HepG2 (cell line): ENCODE results near the gene RSF1. TPM values are rescaled to one million over a fixed set of nuclear protein-coding genes. Genes with fewer than 3 reads are reported as not detected.
A peak's percentile ranks its signal among the peaks of the same experiment; 100 is the strongest.

Source experiments
- ARNT2 ChIP-seq: sonication (generic); formaldehyde crosslinking; IDR thresholded peaks from 2 replicates; pipeline ENCODE4 v1.8.0; 2022; ENCODE audit warnings: mild to moderate bottlenecking, low read depth, missing genetic modification reagents, moderate library complexity
- CBX5 ChIP-seq: sonication (generic); formaldehyde crosslinking; IDR thresholded peaks from 2 replicates; pipeline ENCODE4 v1.4.0; 2020; ENCODE audit warnings: missing genetic modification reagents, borderline replicate concordance
- FOXK2 ChIP-seq: fragments of 450-650 bp; IDR thresholded peaks from 2 replicates; pipeline ENCODE4 v1.6.1; 2016
- HMGXB3 ChIP-seq: sonication (generic); formaldehyde crosslinking; IDR thresholded peaks from 2 replicates; pipeline ENCODE4 v1.4.0; 2020; ENCODE audit warnings: missing genetic modification reagents, borderline replicate concordance
- HNF4G ChIP-seq, 2 experiments: sonication (generic) in 1 of 2; formaldehyde crosslinking in 1 of 2; IDR thresholded peaks; 2 replicates each; pipeline versions ENCODE4 v1.4.0 to v1.6.1; 2011 to 2020; ENCODE audit warnings: borderline replicate concordance in 2 of 2, low read depth in 2 of 2, mild to moderate bottlenecking in 2 of 2, low read length in 1 of 2, missing genetic modification reagents in 1 of 2, moderate library complexity in 1 of 2
- KLF11 ChIP-seq: IDR thresholded peaks from 2 replicates; pipeline ENCODE4 v1.6.1; 2016; ENCODE audit warnings: missing compliant biosample characterization
- MAFG ChIP-seq: sonication (generic); formaldehyde crosslinking; IDR thresholded peaks from 2 replicates; pipeline ENCODE4 v1.5.1; 2020; ENCODE audit warnings: mild to moderate bottlenecking, missing genetic modification reagents
- MED1 ChIP-seq: sonication (generic); formaldehyde crosslinking; IDR thresholded peaks from 2 replicates; pipeline ENCODE4 v1.4.0; 2020; ENCODE audit warnings: missing genetic modification reagents
- MTA3 ChIP-seq: sonication (generic); formaldehyde crosslinking; IDR thresholded peaks from 2 replicates; pipeline ENCODE4 v1.4.0; 2020; ENCODE audit warnings: missing genetic modification reagents
- NBN ChIP-seq: fragments of 450-650 bp; conservative IDR thresholded peaks from 2 replicates; pipeline ENCODE4 v1.6.1; 2017
- REST ChIP-seq, 2 experiments: IDR thresholded peaks; 2 replicates each; pipeline ENCODE4 v1.6.1; 2011 to 2012; ENCODE audit warnings: low read length in 2 of 2, borderline replicate concordance in 1 of 2, low read depth in 1 of 2, mild to moderate bottlenecking in 1 of 2, moderate library complexity in 1 of 2
- SAFB2 ChIP-seq: sonication (generic); formaldehyde crosslinking; IDR thresholded peaks from 2 replicates; pipeline ENCODE4 v1.5.1; 2020; ENCODE audit warnings: missing genetic modification reagents, low read depth, mild to moderate bottlenecking, borderline replicate concordance
- SNAI1 ChIP-seq: sonication (generic); formaldehyde crosslinking; IDR thresholded peaks from 2 replicates; pipeline ENCODE4 v1.5.0; 2020; ENCODE audit warnings: mild to moderate bottlenecking, missing genetic modification reagents, borderline replicate concordance
- SRSF1 ChIP-seq: fragments of 200-400 bp; formaldehyde crosslinking; optimal IDR thresholded peaks from 2 replicates; pipeline ENCODE3; 2017; ENCODE audit warnings: mild to moderate bottlenecking, low read depth, low read length, moderate library complexity
- SRSF4 ChIP-seq: fragments of 200-400 bp; formaldehyde crosslinking; IDR thresholded peaks from one replicate; pipeline ENCODE4 v1.6.1; 2018; ENCODE audit warnings: mild to moderate bottlenecking, low read depth, low read length, moderate library complexity; ENCODE audit not compliant: poor library complexity, severe bottlenecking
- U2AF1 ChIP-seq: fragments of 200-400 bp; formaldehyde crosslinking; optimal IDR thresholded peaks from 2 replicates; pipeline ENCODE3; 2017; ENCODE audit warnings: mild to moderate bottlenecking, low read depth, low read length
- YEATS4 ChIP-seq: sonication (generic); formaldehyde crosslinking; IDR thresholded peaks from 2 replicates; pipeline ENCODE4 v1.4.0; 2020; ENCODE audit warnings: missing genetic modification reagents, borderline replicate concordance
- ZFP37 ChIP-seq: sonication (generic); formaldehyde crosslinking; IDR thresholded peaks from 2 replicates; pipeline ENCODE4 v1.4.0; 2020; ENCODE audit warnings: missing genetic modification reagents, borderline replicate concordance
- ZNF546 ChIP-seq: sonication (generic); formaldehyde crosslinking; conservative IDR thresholded peaks from 2 replicates; pipeline ENCODE4 v1.8.1; 2023; ENCODE audit warnings: mild to moderate bottlenecking, missing genetic modification reagents
- ZNF672 ChIP-seq: sonication (generic); formaldehyde crosslinking; IDR thresholded peaks from 2 replicates; pipeline ENCODE4 v1.8.1; 2022; ENCODE audit warnings: missing genetic modification reagents
- ZNF678 ChIP-seq: sonication (generic); formaldehyde crosslinking; IDR thresholded peaks from 2 replicates; pipeline ENCODE4 v1.4.0; 2020; ENCODE audit warnings: mild to moderate bottlenecking, missing genetic modification reagents
- ZNF891 ChIP-seq: sonication (generic); formaldehyde crosslinking; IDR thresholded peaks from 2 replicates; pipeline ENCODE4 v1.5.0; 2020; ENCODE audit warnings: mild to moderate bottlenecking, missing genetic modification reagents
- polyA plus RNA-seq, 8 experiments: library from polyadenylated mRNA; depleted of rRNA in 3 of 8; stranded (reverse) in 7 of 8; unstranded in 1 of 8; fragments of >200 nt; fragmentation: Illumina TruSeq in 4 of 8; extraction: Trizol in 4 of 8; gene quantifications; 2 replicates each; pipeline versions ENCODE4 v1.2.1 to v1.2.3, GENCODE V29; 2011 to 2016; ENCODE audit warnings: low read depth in 4 of 8, missing spikeins in 1 of 8, mixed read lengths in 1 of 8; ENCODE audit not compliant: insufficient read depth in 1 of 8
- total RNA-seq, 5 experiments: library from RNA; depleted of rRNA; stranded (reverse); fragments of >200 nt; fragmentation: Illumina TruSeq; extraction: Trizol; gene quantifications; 2 replicates each; pipeline ENCODE4 v1.2.3, GENCODE V29; 2016; ENCODE audit warnings: low read depth in 1 of 5

Gene RSF1
- total and polyA plus RNA-seq, 2 of the 13 experiments (the other 11 are each of a cell fraction or from before 2014, with no cell fraction given) = 15.5 to 33.1 TPM

GRCh38 chr11:77820565-77821348 is at the start of gene RSF1, which contains the start of gene AAMDC (continued):
- 0 out of 2 replicates have a peak, but pooled peaks have one; percentile 10 for TF ChIP-seq HMGXB3 (CRISPR knock-in tag)
- peak; percentile 34; the same call in 1 of the 2 replicates for TF ChIP-seq MED1
- TF ChIP-seq SAFB2 = peak; percentile 25; the same call in 1 of the 2 replicates
- TF ChIP-seq SNAI1 (CRISPR knock-in tag) = peak; percentile 43; the same call in 1 of the 2 replicates
- TF ChIP-seq FOXK2 = peak; percentile 97
- peak; percentile 58; the same call in 1 of the 2 replicates for TF ChIP-seq YEATS4
- TF ChIP-seq MTA3 = no peak
- TF ChIP-seq ZNF678 (CRISPR knock-in tag) = no peak
- TF ChIP-seq ZNF891 (CRISPR knock-in tag) = peak; percentile 59; the same call in 1 of the 2 replicates
- TF ChIP-seq ZNF672 (CRISPR knock-in tag) = no peak
- no peak for TF ChIP-seq HNF4G (IDR thresholded peaks at IDR 0.05; ENCODE audit: borderline replicate concordance, low read depth, low read length)
- TF ChIP-seq HNF4G (CRISPR knock-in tag; IDR thresholded peaks at IDR 0.05; ENCODE audit: borderline replicate concordance, low read depth) = no peak
- TF ChIP-seq SRSF1 = peak; percentile 64
- TF ChIP-seq KLF11 (CRISPR knock-in tag) = no peak
- TF ChIP-seq REST (IDR thresholded peaks at IDR 0.05; ENCODE audit: borderline replicate concordance in 1 of 2, low read depth in 1 of 2, low read length in 2 of 2) = peak in 1 of 2 experiments; percentile 53; a peak in 2 of 4 replicates
- TF ChIP-seq ZFP37 (CRISPR knock-in tag) = no peak
- no peak for TF ChIP-seq ZNF546
- TF ChIP-seq SRSF4 = no peak
- TF ChIP-seq ARNT2 (CRISPR knock-in tag) = peak; percentile 26; the same call in 1 of the 2 replicates
- TF ChIP-seq CBX5 (CRISPR knock-in tag) = 0 out of 2 replicates have a peak, but pooled peaks have one; percentile 26
- TF ChIP-seq MAFG (CRISPR knock-in tag) = no peak
- TF ChIP-seq NBN = no peak
- no peak for TF ChIP-seq U2AF1
